SK-N-MC (cell line): Measurements from ENCODE around the gene USP49.

Experiments used
- EZH2 ChIP-seq: fragments of 200-600 bp; sonication (generic); IDR thresholded peaks from one replicate; pipeline ENCODE4 v1.6.1; 2017; ENCODE audit warnings: antibody characterized with exemption
- POLR2AphosphoS5 ChIP-seq: IDR thresholded peaks from 2 replicates; pipeline ENCODE4 v1.6.1; 2012; ENCODE audit warnings: mild to moderate bottlenecking, low read depth, low read length, borderline replicate concordance

- TF ChIP-seq POLR2AphosphoS5 (no peak), EZH2 (no peak)
Observed at GRCh38 chr6:41921712-41921998, 26.5 kb upstream of the USP49 start.
